Osteoblast (primary cell): ENCODE data around the gene VPS25. TPM values are rescaled to one million over a fixed set of nuclear protein-coding genes. Genes with fewer than 3 reads are reported as not detected.
A peak's percentile ranks its signal among the peaks of the same experiment; 100 is the strongest.

Experiments used
- DNase-seq: peaks from one replicate; pipeline ENCODE4 v3.0.0; 2011; ENCODE audit warnings: low spot score, mixed read lengths; ENCODE audit not compliant: insufficient read length; ENCODE audit errors: missing footprints
- H2AFZ ChIP-seq: 2 replicates; pipeline ENCODE4 v1.6.0; 2011; ENCODE audit warnings: mild to moderate bottlenecking, low read length
- H3K27ac ChIP-seq: 2 replicates; pipeline ENCODE4 v1.5.1; 2011; ENCODE audit warnings: mild to moderate bottlenecking, low read depth, low read length, moderate library complexity
- H3K27me3 ChIP-seq: 2 replicates; pipeline ENCODE4 v1.6.0; 2012; ENCODE audit warnings: mild to moderate bottlenecking, control low read depth, inconsistent platforms, low read length, moderate library complexity; ENCODE audit not compliant: insufficient read depth
- H3K36me3 ChIP-seq: 2 replicates; pipeline ENCODE4 v1.5.1; 2011; ENCODE audit warnings: mild to moderate bottlenecking, low read length, control low read depth, moderate library complexity; ENCODE audit not compliant: insufficient read depth
- H3K4me1 ChIP-seq: 2 replicates; pipeline ENCODE4 v1.5.1; 2011; ENCODE audit warnings: mild to moderate bottlenecking, low read length, control low read depth, moderate library complexity; ENCODE audit not compliant: insufficient read depth
- H3K4me2 ChIP-seq: 2 replicates; pipeline ENCODE4 v1.6.0; 2011; ENCODE audit warnings: mild to moderate bottlenecking, low read length; ENCODE audit not compliant: insufficient read depth
- H3K4me3 ChIP-seq: fragments of 200-600 bp; sonication (generic); 3 replicates; pipeline ENCODE4 v1.5.1; 2012; ENCODE audit warnings: mild to moderate bottlenecking, low read length, inconsistent platforms; ENCODE audit not compliant: insufficient read depth
- H3K79me2 ChIP-seq: 2 replicates; pipeline ENCODE4 v1.6.0; 2012; ENCODE audit warnings: mild to moderate bottlenecking, low read length, control low read depth, inconsistent platforms; ENCODE audit not compliant: insufficient read depth
- H3K9me3 ChIP-seq: 2 replicates; pipeline ENCODE4 v1.5.1; 2011; ENCODE audit warnings: low read depth, low read length, control low read depth
- H4K20me1 ChIP-seq: 2 replicates; pipeline ENCODE4 v1.6.0; 2012; ENCODE audit warnings: mild to moderate bottlenecking, low read length, control low read depth; ENCODE audit not compliant: insufficient read depth
- CTCF ChIP-seq: IDR thresholded peaks from 2 replicates; pipeline ENCODE4 v1.5.1; 2011; ENCODE audit warnings: mild to moderate bottlenecking, low read depth, low read length, moderate library complexity; ENCODE audit errors: extremely low read depth
- total RNA-seq: library from RNA; depleted of rRNA; stranded (reverse); fragments of >200 nt; gene quantifications from 2 replicates; pipeline ENCODE4 v1.2.3, GENCODE V29; 2012

The VPS25 gene
- total RNA-seq, 1 donor: 46.7 TPM

GRCh38 chr17:42784409-42784808 lies 11.2 kb downstream of the VPS25 start:
- Histone ChIP-seq H3K79me2 (peaks cover 15% of the 10 kb centered on the region), H3K4me3 (no peak overlapping the region), H3K9me3 (no peaks in the 10 kb centered on the region), H3K4me2 (no peak overlapping the region), H2AFZ (no peak overlapping the region), H3K27ac (no peak overlapping the region), H4K20me1 (peaks cover 3% of the 10 kb centered on the region), H3K4me1 (peaks cover 25% of the 10 kb centered on the region), H3K36me3 (peaks cover 22% of the 10 kb centered on the region), H3K27me3 (no peaks in the 10 kb centered on the region)
- no peak for TF ChIP-seq CTCF
- no peak for DNase-seq

GRCh38 chr17:42784811-42785592 lies 11.8 kb downstream of the VPS25 start:
- no peak overlapping the region for H2AFZ ChIP-seq
- no peaks in the 10 kb centered on the region for H4K20me1 ChIP-seq
- H3K27me3 ChIP-seq: no peaks in the 10 kb centered on the region
- peak; percentile 68 for DNase-seq
- peaks cover 20% of the 10 kb centered on the region for H3K4me1 ChIP-seq
- H3K36me3 ChIP-seq: peaks cover 22% of the 10 kb centered on the region
- no peak overlapping the region for H3K27ac ChIP-seq
- peaks cover 15% of the 10 kb centered on the region for H3K79me2 ChIP-seq
- no peak overlapping the region for H3K4me3 ChIP-seq
- H3K9me3 ChIP-seq: no peaks in the 10 kb centered on the region
- no peak for TF ChIP-seq CTCF
- H3K4me2 ChIP-seq: no peak overlapping the region

GRCh38 chr17:42787266-42787665 lies 14.0 kb downstream of the VPS25 start:
- Histone ChIP-seq H3K79me2 (peaks cover 4% of the 10 kb centered on the region), H3K4me3 (no peak overlapping the region), H3K36me3 (peaks cover 22% of the 10 kb centered on the region), H2AFZ (no peak overlapping the region), H3K4me1 (peaks cover 13% of the 10 kb centered on the region), H3K27ac (no peak overlapping the region), H3K27me3 (no peaks in the 10 kb centered on the region), H3K4me2 (no peak overlapping the region), H4K20me1 (no peaks in the 10 kb centered on the region), H3K9me3 (no peaks in the 10 kb centered on the region)
- DNase-seq: peak; percentile 71
- TF ChIP-seq CTCF: no peak

- Histone ChIP-seq H3K4me2 (no peak overlapping the region), H3K27me3 (no peaks in the 10 kb centered on the region), H3K79me2 (peaks cover 5% of the 10 kb centered on the region), H4K20me1 (no peaks in the 10 kb centered on the region), H2AFZ (no peak overlapping the region), H3K9me3 (no peaks in the 10 kb centered on the region), H3K27ac (no peak overlapping the region), H3K4me1 (peaks cover 2% of the 10 kb centered on the region), H3K4me3 (no peak overlapping the region), H3K36me3 (peaks cover 20% of the 10 kb centered on the region)
- no peak for DNase-seq
- TF ChIP-seq CTCF: no peak
Measured at GRCh38 chr17:42791948-42792347, 18.7 kb downstream of the VPS25 start.
